ENCODE results near the gene GAB1. TPM values are rescaled to one million over a fixed set of nuclear protein-coding genes. Genes with fewer than 3 reads are reported as not detected.

The GAB1 gene
- total RNA-seq, 6 experiments from 2014 or later = 6.6 to 8.9 (median 6.9) TPM

DNA sequence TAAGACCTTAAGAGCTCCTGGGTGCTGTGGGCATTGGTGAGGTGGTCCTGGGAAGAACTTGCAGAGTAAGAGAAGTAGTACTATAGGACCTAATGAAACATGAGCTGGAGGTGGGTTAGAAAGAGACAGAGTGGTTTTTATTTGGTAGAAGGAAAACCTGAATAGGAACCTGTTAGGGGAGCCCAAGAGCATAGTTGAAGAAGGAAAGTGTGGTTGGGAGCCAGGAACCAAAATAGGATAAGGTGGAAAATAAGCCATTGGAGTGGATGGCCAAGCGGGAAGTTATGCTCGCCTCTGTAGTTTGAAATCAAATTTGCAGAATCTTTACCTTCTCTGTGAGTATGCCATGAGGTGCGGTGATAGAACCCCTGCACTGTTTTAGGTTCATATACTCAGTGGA lies 26.7 kb downstream of the GAB1 start:
- peaks cover 42% of the 10 kb centered on the region for H3K4me1 Mint-ChIP-seq (ENCODE audit: low read depth)
- no peaks in the 10 kb centered on the region; the same call in 1 of the 2 replicates for H3K36me3 Mint-ChIP-seq (ENCODE audit: low read depth)
- TF ChIP-seq CTCF (IDR thresholded peaks at IDR 0.05) = no peak
- DNase-seq = no peak
- H3K4me3 Mint-ChIP-seq = no peak overlapping the region
- H3K27me3 Mint-ChIP-seq (ENCODE audit: insufficient read depth) = no peaks in the 10 kb centered on the region; the same call in 1 of the 2 replicates
- no peak overlapping the region for H3K27ac Mint-ChIP-seq
- H3K9me3 Mint-ChIP-seq = no peaks in the 10 kb centered on the region

GRCh38 chr4:143364063-143364462 lies 27.4 kb downstream of the GAB1 start:
- no peaks in the 10 kb centered on the region; the same call in 1 of the 2 replicates for H3K27me3 Mint-ChIP-seq (ENCODE audit: insufficient read depth)
- H3K27ac Mint-ChIP-seq = no peak overlapping the region
- no peaks in the 10 kb centered on the region for H3K9me3 Mint-ChIP-seq
- H3K36me3 Mint-ChIP-seq (ENCODE audit: low read depth) = no peaks in the 10 kb centered on the region; the same call in 1 of the 2 replicates
- TF ChIP-seq CTCF (IDR thresholded peaks at IDR 0.05) = no peak
- no peak overlapping the region for H3K4me3 Mint-ChIP-seq
- H3K4me1 Mint-ChIP-seq (ENCODE audit: low read depth) = peaks cover 34% of the 10 kb centered on the region
- DNase-seq = no peak

GRCh38 chr4:143367863-143368262 lies 31.2 kb downstream of the GAB1 start:
- DNase-seq = no peak
- Mint-ChIP-seq H3K36me3 (ENCODE audit: low read depth) (no peaks in the 10 kb centered on the region; the same call in 1 of the 2 replicates), H3K9me3 (no peaks in the 10 kb centered on the region), H3K27ac (no peak overlapping the region), H3K4me1 (ENCODE audit: low read depth) (peaks cover 9% of the 10 kb centered on the region; the same call in 1 of the 2 replicates), H3K4me3 (no peak overlapping the region), H3K27me3 (ENCODE audit: insufficient read depth) (no peaks in the 10 kb centered on the region; the same call in 1 of the 2 replicates)
- no peak for TF ChIP-seq CTCF (IDR thresholded peaks at IDR 0.05)

DNA sequence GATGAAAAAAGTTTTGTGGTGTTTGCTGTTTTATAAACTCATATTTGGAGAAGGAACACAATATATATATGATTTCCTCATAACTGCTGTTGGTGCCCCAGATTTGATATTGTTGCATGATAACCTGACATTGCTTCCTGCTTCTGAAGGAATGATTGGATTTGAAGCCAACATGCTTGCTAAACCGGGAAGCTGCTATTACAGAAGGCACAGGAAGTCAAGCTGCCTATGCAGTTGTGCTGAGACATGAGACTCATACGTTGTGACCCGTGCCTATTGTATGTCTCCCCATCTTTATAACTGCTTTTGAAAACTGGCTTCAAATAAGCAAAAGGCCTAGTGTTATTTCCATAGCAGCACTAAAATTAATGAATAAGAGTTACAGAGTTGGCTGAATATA lies 32.9 kb downstream of the GAB1 start:
- H3K27me3 Mint-ChIP-seq (ENCODE audit: insufficient read depth) = no peaks in the 10 kb centered on the region; the same call in 1 of the 2 replicates
- no peak for TF ChIP-seq CTCF (IDR thresholded peaks at IDR 0.05)
- no peak for DNase-seq
- peaks cover 11% of the 10 kb centered on the region; the same call in 1 of the 2 replicates for H3K4me1 Mint-ChIP-seq (ENCODE audit: low read depth)
- H3K27ac Mint-ChIP-seq = no peak overlapping the region
- no peaks in the 10 kb centered on the region for H3K9me3 Mint-ChIP-seq
- H3K36me3 Mint-ChIP-seq (ENCODE audit: low read depth) = no peaks in the 10 kb centered on the region; the same call in 1 of the 2 replicates
- no peak overlapping the region for H3K4me3 Mint-ChIP-seq

DNA sequence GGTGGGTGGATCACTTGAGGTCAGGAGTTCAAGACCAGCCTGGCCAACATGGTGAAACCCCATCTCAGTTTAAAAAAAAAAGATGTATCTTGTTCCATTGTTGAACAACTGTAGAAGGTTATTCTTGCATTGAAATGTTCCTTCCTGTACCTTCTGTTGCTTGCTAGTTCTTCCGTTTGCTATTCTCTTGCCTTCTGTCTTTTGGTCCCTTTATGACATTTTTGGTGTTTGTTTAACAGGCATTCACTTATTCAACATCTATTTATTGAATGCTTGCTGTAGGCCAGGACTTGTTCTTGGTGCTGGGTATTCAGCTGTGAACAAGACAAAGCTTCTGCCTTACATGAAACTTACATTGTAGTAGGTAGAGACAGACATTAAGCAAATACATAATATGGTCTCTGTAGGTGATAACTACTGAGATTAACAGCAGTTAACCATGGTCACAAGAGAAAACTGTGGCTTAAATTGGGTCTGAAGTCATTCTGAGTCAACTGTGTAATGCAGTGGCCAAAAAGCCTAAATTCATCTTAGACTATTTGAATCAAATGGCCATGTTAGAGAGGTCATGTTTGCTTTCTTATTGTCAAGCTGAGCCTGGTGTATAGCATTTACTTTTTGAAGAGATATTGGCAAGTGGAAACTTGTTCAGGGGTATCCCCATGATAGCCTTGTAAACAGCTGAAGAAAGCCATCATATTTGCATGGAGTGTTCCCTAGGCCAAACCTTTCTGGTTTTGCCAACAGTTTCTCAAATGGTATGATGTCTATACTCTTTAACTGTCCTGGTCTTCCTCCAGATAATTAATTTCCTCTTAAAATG lies 35.6 kb downstream of the GAB1 start:
- no peak overlapping the region for H3K27ac Mint-ChIP-seq
- no peak overlapping the region for H3K4me3 Mint-ChIP-seq
- H3K36me3 Mint-ChIP-seq (ENCODE audit: low read depth) = no peaks in the 10 kb centered on the region
- peaks cover 24% of the 10 kb centered on the region for H3K4me1 Mint-ChIP-seq (ENCODE audit: low read depth)
- H3K27me3 Mint-ChIP-seq (ENCODE audit: insufficient read depth) = no peaks in the 10 kb centered on the region
- no peak for DNase-seq
- TF ChIP-seq CTCF (IDR thresholded peaks at IDR 0.05) = no peak
- no peaks in the 10 kb centered on the region for H3K9me3 Mint-ChIP-seq

All from HFFc6 (cell line).